Coronary artery (tissue), 2 donors: ENCODE measurements around the gene SDCCAG8.

Experiments
- DNase-seq: peaks from one replicate; pipeline ENCODE4 v3.0.0-alpha.2; 2017; ENCODE audit warnings: low spot score
- H3K27ac ChIP-seq, 2 donors: fragments of 200-600 bp; sonication (generic); one replicate each; pipeline ENCODE4 v1.5.1; 2016 to 2019
- H3K4me3 ChIP-seq: fragments of 200-600 bp; sonication (generic); 2 replicates; pipeline ENCODE4 v1.5.1; 2016; ENCODE audit warnings: mild to moderate bottlenecking, moderate library complexity
- CTCF ChIP-seq: fragments of 200-600 bp; sonication (generic); IDR thresholded peaks from one replicate; pipeline ENCODE4 v1.5.1; 2019; ENCODE audit warnings: antibody characterized with exemption

The SDCCAG8 gene

GRCh38 chr1:243394066-243394465 is 138.2 kb downstream of the SDCCAG8 start:
- no peak for TF ChIP-seq CTCF
- no peak overlapping the region for H3K27ac ChIP-seq

GRCh38 chr1:243394601-243395464 is 139.0 kb downstream of the SDCCAG8 start:
- Histone ChIP-seq H3K27ac (no peak overlapping the region), H3K4me3 (no peak overlapping the region)
- DNase-seq, result no peak
- TF ChIP-seq CTCF, result no peak

More at GRCh38 chr1:243394066-243394465, 138.2 kb downstream of the SDCCAG8 start:
- no peak for DNase-seq
- H3K4me3 ChIP-seq, result no peak overlapping the region

GRCh38 chr1:243396424-243396823 is 140.6 kb downstream of the SDCCAG8 start:
- H3K4me3 ChIP-seq, result no peak overlapping the region
- no peak for TF ChIP-seq CTCF
- no peak for DNase-seq
- H3K27ac ChIP-seq, result no peak overlapping the region

GRCh38 chr1:243396876-243397275 is 141.0 kb downstream of the SDCCAG8 start:
- no peak overlapping the region for H3K4me3 ChIP-seq

GRCh38 chr1:243397613-243398321 is 141.9 kb downstream of the SDCCAG8 start:
- TF ChIP-seq CTCF, result no peak
- H3K27ac ChIP-seq, result no peak overlapping the region
- DNase-seq, result no peak
- H3K4me3 ChIP-seq, result no peak overlapping the region

More at GRCh38 chr1:243396876-243397275, 141.0 kb downstream of the SDCCAG8 start:
- DNase-seq, result no peak
- no peak for TF ChIP-seq CTCF
- no peak overlapping the region for H3K27ac ChIP-seq

- no peak for TF ChIP-seq CTCF
- Histone ChIP-seq H3K4me3 (no peak overlapping the region), H3K27ac (no peak overlapping the region)
- DNase-seq, result no peak
These were observed 143.8 kb downstream of the SDCCAG8 start for GRCh38 chr1:243399561-243400155.
